GM12872 (cell line): ENCODE data around the gene MRPS30.

Experiments used
- CTCF ChIP-seq: IDR thresholded peaks from 3 replicates; pipeline ENCODE4 v1.5.1; 2011; ENCODE audit warnings: low read depth, mild to moderate bottlenecking, low read length, moderate library complexity; ENCODE audit not compliant: insufficient read depth

Gene MRPS30

GRCh38 chr5:44833249-44833648 is 24.5 kb downstream of the MRPS30 start:
- no peak for TF ChIP-seq CTCF

GRCh38 chr5:44835693-44836092 is 26.9 kb downstream of the MRPS30 start:
- TF ChIP-seq CTCF: no peak

DNA sequence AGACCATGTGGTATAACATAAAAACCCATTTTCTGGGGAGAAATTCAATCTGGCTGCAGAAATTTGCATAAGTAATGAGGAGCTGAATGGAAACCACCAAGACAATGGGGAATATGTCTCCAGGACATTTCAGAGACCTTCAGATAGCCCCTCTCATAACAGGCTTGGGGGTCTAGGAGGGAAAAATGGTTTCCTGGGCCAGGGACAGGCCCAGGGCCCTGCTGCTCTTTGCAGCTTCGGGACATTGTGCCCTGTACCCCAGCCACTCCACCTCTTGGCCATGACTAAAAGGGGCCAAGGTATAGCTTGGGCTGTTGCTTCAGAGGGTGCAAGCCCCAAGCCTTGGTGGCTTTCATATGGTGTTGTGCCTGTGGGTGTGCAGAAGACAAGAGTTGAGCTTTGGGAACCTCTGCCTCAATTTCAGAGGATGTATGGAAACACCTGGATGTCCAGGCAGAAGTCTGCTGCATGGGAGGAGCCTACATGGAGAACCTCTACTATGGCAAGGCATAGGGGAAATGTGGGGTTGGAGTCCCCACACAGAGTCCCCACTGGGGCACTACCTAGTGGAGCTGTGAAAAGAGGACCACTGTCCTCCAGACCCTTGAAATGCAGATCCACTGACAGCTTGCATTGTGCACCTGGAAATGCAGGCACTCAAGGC is 30.4 kb downstream of the MRPS30 start:
- TF ChIP-seq CTCF: no peak

- TF ChIP-seq CTCF: no peak
Observed at GRCh38 chr5:44842496-44843282, 33.9 kb downstream of the MRPS30 start.

GRCh38 chr5:44844744-44845143 is 36.0 kb downstream of the MRPS30 start:
- TF ChIP-seq CTCF: no peak

GRCh38 chr5:44845777-44846176 is 37.0 kb downstream of the MRPS30 start:
- no peak for TF ChIP-seq CTCF

DNA sequence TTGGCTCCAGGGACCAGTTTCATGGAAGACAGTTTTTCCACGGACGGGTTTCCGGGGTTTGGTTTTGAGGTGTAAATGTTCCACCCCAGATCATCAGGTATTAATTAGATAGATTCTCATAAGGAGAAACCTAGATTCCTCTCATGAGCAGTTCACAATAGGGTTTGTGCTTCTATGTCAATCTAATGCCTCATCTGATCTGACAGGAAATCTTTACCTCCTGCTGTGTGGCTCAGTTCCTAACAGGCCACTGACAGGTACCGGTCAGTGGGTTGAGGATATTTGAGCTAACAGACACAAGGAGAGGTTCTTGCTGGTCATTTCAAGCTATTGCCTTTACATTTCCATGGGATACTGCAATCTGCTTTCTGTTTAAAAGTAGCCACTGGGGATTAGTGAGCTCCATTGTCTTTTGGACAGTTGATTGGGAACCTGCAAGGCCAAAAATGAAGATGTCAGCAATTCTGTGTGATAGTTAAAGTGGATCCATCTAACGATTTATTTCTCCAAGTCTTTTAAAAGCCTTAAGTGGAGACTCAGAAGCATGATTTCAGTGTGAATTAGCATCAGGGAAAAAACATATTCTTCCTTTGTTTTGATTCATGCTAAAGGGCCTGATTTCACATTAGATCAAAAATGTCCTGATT is 38.6 kb downstream of the MRPS30 start:
- no peak for TF ChIP-seq CTCF
